GM08714 (cell line): ENCODE results near the gene CEBPB.
"Not testable (repeated sequence)": the region's sequence is repeated elsewhere in the genome, so short reads cannot be mapped to it uniquely, and the experiment has no call there.

Experiments
- H3K4me3 ChIP-seq: fragments of 200-500 bp; sonication (Bioruptor generic); 2 replicates; pipeline ENCODE4 v1.5.1; 2014; ENCODE audit warnings: mild to moderate bottlenecking, low read length, inconsistent platforms
- ZNF274 ChIP-seq: IDR thresholded peaks from 2 replicates; pipeline ENCODE4 v1.6.1; 2012; ENCODE audit warnings: mild to moderate bottlenecking, low read depth, low read length

Gene CEBPB

GRCh38 chr20:50208085-50208491 lies 17.5 kb downstream of the CEBPB start:
- no peak overlapping the region for H3K4me3 ChIP-seq
- no peak for TF ChIP-seq ZNF274

GRCh38 chr20:50208815-50209214 lies 18.2 kb downstream of the CEBPB start:
- H3K4me3 ChIP-seq: not testable (repeated sequence)

- H3K4me3 ChIP-seq: no peak overlapping the region
- no peak for TF ChIP-seq ZNF274
Observed at GRCh38 chr20:50210066-50210619, 19.5 kb downstream of the CEBPB start.

- no peak overlapping the region for H3K4me3 ChIP-seq
- no peak for TF ChIP-seq ZNF274
Observed at GRCh38 chr20:50211091-50211490, 20.5 kb downstream of the CEBPB start.

- no peak overlapping the region for H3K4me3 ChIP-seq
- no peak for TF ChIP-seq ZNF274
Observed at GRCh38 chr20:50213531-50214106, 23.0 kb downstream of the CEBPB start.

GRCh38 chr20:50214226-50215024 lies 23.8 kb downstream of the CEBPB start:
- TF ChIP-seq ZNF274: no peak
- H3K4me3 ChIP-seq: no peak overlapping the region

GRCh38 chr20:50215101-50215690 lies 24.6 kb downstream of the CEBPB start:
- no peak for TF ChIP-seq ZNF274

GRCh38 chr20:50215926-50216325 lies 25.3 kb downstream of the CEBPB start:
- H3K4me3 ChIP-seq: no peak overlapping the region
- no peak for TF ChIP-seq ZNF274

More at GRCh38 chr20:50215101-50215690, 24.6 kb downstream of the CEBPB start:
- no peak overlapping the region for H3K4me3 ChIP-seq

GRCh38 chr20:50216543-50217206 lies 26.0 kb downstream of the CEBPB start:
- no peak for TF ChIP-seq ZNF274
- no peak overlapping the region for H3K4me3 ChIP-seq

GRCh38 chr20:50217207-50217949 lies 26.7 kb downstream of the CEBPB start:
- TF ChIP-seq ZNF274: no peak
- H3K4me3 ChIP-seq: no peak overlapping the region

GRCh38 chr20:50218987-50219435 lies 28.4 kb downstream of the CEBPB start:
- H3K4me3 ChIP-seq: no peak overlapping the region
- no peak for TF ChIP-seq ZNF274

- no peak overlapping the region for H3K4me3 ChIP-seq
- TF ChIP-seq ZNF274: no peak
Observed at GRCh38 chr20:50219600-50219999, 29.0 kb downstream of the CEBPB start.

- H3K4me3 ChIP-seq: no peak overlapping the region
- TF ChIP-seq ZNF274: no peak
Observed at GRCh38 chr20:50220093-50220893, 29.7 kb downstream of the CEBPB start.
